GM12878 (cell line): ENCODE measurements around the gene PAPLN.

Experiments
- BHLHE40 ChIP-seq, 2 experiments: fragments of 450-650 bp in 1 of 2; IDR thresholded peaks; 2 replicates each; pipeline ENCODE4 v1.6.1; 2011 to 2017; ENCODE audit warnings: low read depth in 2 of 2, borderline replicate concordance in 1 of 2, improper control_type of control experiment in 1 of 2, low read length in 1 of 2, mild to moderate bottlenecking in 1 of 2
- CTCF ChIP-seq, 3 experiments: IDR thresholded peaks in 2 of 3; conservative IDR thresholded peaks in 1 of 3; 2 replicates each; pipeline ENCODE4 v1.5.1; 2011; ENCODE audit warnings: low read depth in 3 of 3, low read length in 3 of 3, mild to moderate bottlenecking in 3 of 3, control low read depth in 2 of 3, moderate library complexity in 2 of 3, inconsistent platforms in 1 of 3, mixed read lengths in 1 of 3; ENCODE audit not compliant: control insufficient read depth in 2 of 3, insufficient read depth in 1 of 3; ENCODE audit errors: extremely low read depth in 1 of 3

GRCh38 chr14:73240816-73241480 is 3.6 kb downstream of the PAPLN start:
- TF ChIP-seq CTCF (IDR thresholded peaks at IDR 0.05 in 2 of 3, conservative IDR thresholded peaks at IDR 0.05 in 1 of 3; ENCODE audit: control insufficient read depth in 2 of 3, extremely low read depth in 1 of 3, insufficient read depth in 1 of 3, low read depth in 3 of 3, low read length in 3 of 3): no peak
- TF ChIP-seq BHLHE40 (IDR thresholded peaks at IDR 0.05; ENCODE audit: borderline replicate concordance in 1 of 2, low read depth in 2 of 2, low read length in 1 of 2): no peak
